Astrocyte of the cerebellum (primary cell): Measurements from ENCODE around the gene KCNRG.
"Not testable (repeated sequence)": the region's sequence is repeated elsewhere in the genome, so short reads cannot be mapped to it uniquely, and the experiment has no call there.

Experiments
- DNase-seq: peaks from one replicate; pipeline ENCODE4 v3.0.0-alpha.2; 2011; ENCODE audit warnings: low read depth
- H3K4me3 ChIP-seq: 2 replicates; pipeline ENCODE4 v1.5.1; 2011; ENCODE audit warnings: mild to moderate bottlenecking, low read depth, low read length, moderate library complexity
- CTCF ChIP-seq: IDR thresholded peaks from 2 replicates; pipeline ENCODE4 v1.5.1; 2012; ENCODE audit warnings: low read length, low read depth, moderate library complexity, mild to moderate bottlenecking; ENCODE audit errors: missing control alignments
- in situ Hi-C: cut with HindIII; loops from 2 replicates; pipeline ENCODE4 v1.10.0; 2017; ENCODE audit warnings: low sequenced_read_pairs

Gene KCNRG

GRCh38 chr13:49980266-49980665 lies 35.0 kb upstream of the KCNRG start:
- in situ Hi-C loops = no loop called here
- no peak for DNase-seq
- H3K4me3 ChIP-seq = no peak overlapping the region
- TF ChIP-seq CTCF = no peak

GRCh38 chr13:49985129-49985528 lies 30.1 kb upstream of the KCNRG start:
- in situ Hi-C loops = no loop called here
- H3K4me3 ChIP-seq = no peak overlapping the region
- TF ChIP-seq CTCF = no peak
- no peak for DNase-seq

- DNase-seq = no peak
- no peak overlapping the region for H3K4me3 ChIP-seq
- TF ChIP-seq CTCF = no peak
- in situ Hi-C loops = no loop called here
Observed at GRCh38 chr13:49986471-49986870, 28.8 kb upstream of the KCNRG start.

GRCh38 chr13:49990612-49991011 lies 24.6 kb upstream of the KCNRG start:
- DNase-seq, in situ Hi-C loops, H3K4me3 ChIP-seq: not testable (repeated sequence)

GRCh38 chr13:49993111-49993510 lies 22.1 kb upstream of the KCNRG start:
- DNase-seq = no peak
- in situ Hi-C loops = no loop called here
- no peak overlapping the region for H3K4me3 ChIP-seq

GRCh38 chr13:49993666-49994065 lies 21.6 kb upstream of the KCNRG start:
- TF ChIP-seq CTCF = no peak
- no peak for DNase-seq
- in situ Hi-C loops = no loop called here
- no peak overlapping the region for H3K4me3 ChIP-seq

More at GRCh38 chr13:49993111-49993510, 22.1 kb upstream of the KCNRG start:
- TF ChIP-seq CTCF = no peak

- in situ Hi-C loops = no loop called here
- no peak for TF ChIP-seq CTCF
- DNase-seq = no peak
- peak overlapping the region; percentile 89 for H3K4me3 ChIP-seq
Observed at GRCh38 chr13:49995625-49996101, 19.6 kb upstream of the KCNRG start.
